Mucosa of rectum (tissue), 2 donors: ENCODE measurements around the gene NCOA1.
A peak's percentile ranks its signal among the peaks of the same experiment; 100 is the strongest.

ENCODE experiments used
- H3K27ac ChIP-seq, 2 donors: one replicate each; pipeline ENCODE4 v1.7.0; 2013; ENCODE audit warnings: inconsistent platforms in 2 of 2, low read depth in 2 of 2, low read length in 2 of 2
- H3K27me3 ChIP-seq, 2 donors: one replicate each; pipeline ENCODE4 v1.7.0; 2013; ENCODE audit warnings: low read length in 2 of 2; ENCODE audit not compliant: control insufficient read depth in 2 of 2, insufficient read depth in 2 of 2
- H3K36me3 ChIP-seq, 2 donors: one replicate each; pipeline ENCODE4 v1.7.0; 2013; ENCODE audit warnings: low read length in 2 of 2; ENCODE audit not compliant: control insufficient read depth in 2 of 2, insufficient read depth in 2 of 2
- H3K4me1 ChIP-seq, 2 donors: one replicate each; pipeline ENCODE4 v1.7.0; 2013; ENCODE audit warnings: low read length in 2 of 2, mild to moderate bottlenecking in 1 of 2; ENCODE audit not compliant: control insufficient read depth in 2 of 2, insufficient read depth in 2 of 2
- H3K4me3 ChIP-seq, 2 donors: one replicate each; pipeline ENCODE4 v1.7.0; 2013; ENCODE audit warnings: low read length in 2 of 2
- H3K9ac ChIP-seq, 2 donors: one replicate each; pipeline ENCODE4 v1.7.0; 2013; ENCODE audit warnings: low read length in 2 of 2, low read depth in 1 of 2, mild to moderate bottlenecking in 1 of 2
- H3K9me3 ChIP-seq, 2 donors: one replicate each; pipeline ENCODE4 v1.7.0; 2013; ENCODE audit warnings: low read length in 2 of 2; ENCODE audit not compliant: control insufficient read depth in 2 of 2
- donor health status: healthy.
- donor health status: Normal muscosa, but diverticular disease.

The NCOA1 gene

DNA sequence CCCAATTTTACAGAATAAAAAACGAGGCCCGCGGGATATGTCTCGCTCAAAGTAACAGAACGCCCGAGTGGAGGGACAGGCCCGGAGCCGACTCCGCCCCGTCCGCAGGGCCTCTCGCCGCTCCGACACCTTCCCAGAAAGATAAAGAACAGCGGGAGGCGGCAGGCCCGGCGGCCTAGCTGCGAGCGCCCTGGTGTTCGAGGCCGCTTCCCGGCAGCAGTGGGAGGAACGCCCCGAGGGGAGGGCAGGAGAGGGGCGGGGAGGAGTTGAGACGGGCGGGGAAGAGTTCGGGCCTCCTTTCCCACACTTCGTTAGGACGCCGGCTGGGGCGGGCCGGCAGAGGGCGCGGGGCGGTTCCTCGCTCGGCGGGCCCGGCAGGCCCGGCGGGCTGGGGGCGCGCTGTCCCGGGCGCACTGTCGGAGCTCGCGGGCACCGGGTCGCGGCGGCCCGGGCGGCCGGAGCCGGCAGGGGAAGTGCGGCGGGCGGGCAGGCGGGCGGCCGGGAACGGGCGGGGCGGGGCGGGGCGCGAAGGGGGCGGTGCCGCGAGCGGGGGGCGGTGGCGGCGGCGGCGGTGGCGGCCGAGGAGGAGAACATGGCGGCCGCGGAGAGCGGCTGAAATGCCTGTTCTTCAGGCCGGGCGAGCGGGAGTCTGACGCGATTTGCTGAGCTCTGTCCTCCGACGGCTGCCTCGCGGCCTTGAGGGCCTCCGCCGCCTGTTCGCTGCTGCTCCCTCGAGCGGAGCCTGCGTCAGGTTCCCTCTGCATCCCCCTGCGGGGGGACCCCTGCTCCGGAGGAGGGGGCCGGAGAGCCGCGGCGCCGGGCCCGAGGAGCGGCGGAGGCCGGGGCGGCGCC lies at the start of gene NCOA1:
Gene NCOA1, plus strand, starts transcription at position 565 of the 852 bp plus-strand sequence. CDS start 167,424 bp downstream, outside the sequence.
- H3K27me3 ChIP-seq = no peaks in the 10 kb centered on the region
- H3K36me3 ChIP-seq = no peaks in the 10 kb centered on the region
- peak within 1 kb of the TSS; percentile 68 to 73 for H3K9ac ChIP-seq
- H3K27ac ChIP-seq = peak within 1 kb of the TSS; percentile 86 to 87
- peaks cover 19 to 32% of the 10 kb centered on the region in 2 donors for H3K4me1 ChIP-seq
- no peaks in the 10 kb centered on the region for H3K9me3 ChIP-seq
- peak within 1 kb of the TSS; percentile 77 to 84 for H3K4me3 ChIP-seq

DNA sequence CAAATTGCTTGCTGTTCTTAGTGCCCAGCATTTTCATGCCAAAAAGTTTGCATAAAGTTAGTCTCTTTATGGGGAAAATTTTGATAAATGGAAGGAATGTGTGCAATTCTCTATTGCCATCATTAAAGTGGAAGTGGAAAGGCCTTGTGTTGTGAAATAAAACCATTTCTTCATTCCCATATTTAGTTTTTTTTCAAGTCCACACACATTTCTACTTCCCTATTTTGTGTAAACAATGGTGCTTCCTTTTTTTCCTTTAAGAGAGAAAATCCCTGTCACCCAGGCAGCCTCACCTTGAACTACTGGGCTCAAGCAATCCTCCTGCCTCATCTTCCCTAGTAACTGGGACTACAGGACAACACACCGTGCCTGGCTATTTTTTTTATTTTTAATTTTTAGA lies 42.3 kb upstream of the NCOA1 start:
- Histone ChIP-seq H3K27me3 (no peaks in the 10 kb centered on the region), H3K9me3 (no peaks in the 10 kb centered on the region), H3K27ac (no peak overlapping the region), H3K36me3 (no peaks in the 10 kb centered on the region), H3K9ac (no peak overlapping the region), H3K4me3 (no peak overlapping the region), H3K4me1 (no peaks in the 10 kb centered on the region)

DNA sequence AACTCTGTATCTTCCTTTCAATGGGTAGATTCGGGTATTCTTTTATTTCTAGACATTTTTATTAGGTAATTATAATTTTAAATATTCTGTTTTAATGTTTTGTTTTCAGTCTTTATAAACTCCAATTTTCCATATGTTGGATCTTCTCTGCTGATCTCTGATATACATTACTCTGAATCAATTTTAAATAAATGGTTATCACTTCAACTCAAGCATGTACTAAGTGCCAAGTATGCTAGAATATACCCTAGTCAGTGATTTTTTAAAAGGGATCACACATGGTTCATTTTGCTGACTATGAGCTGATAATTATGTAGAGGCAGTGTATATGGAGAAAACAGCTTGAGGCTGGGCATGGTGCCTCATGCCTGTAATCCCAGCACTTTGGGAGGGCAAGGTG lies 41.7 kb upstream of the NCOA1 start:
- no peaks in the 10 kb centered on the region for H3K9me3 ChIP-seq
- H3K36me3 ChIP-seq = no peaks in the 10 kb centered on the region
- no peak overlapping the region for H3K9ac ChIP-seq
- no peaks in the 10 kb centered on the region for H3K4me1 ChIP-seq
- H3K27me3 ChIP-seq = no peaks in the 10 kb centered on the region
- no peak overlapping the region for H3K27ac ChIP-seq
- no peak overlapping the region for H3K4me3 ChIP-seq

DNA sequence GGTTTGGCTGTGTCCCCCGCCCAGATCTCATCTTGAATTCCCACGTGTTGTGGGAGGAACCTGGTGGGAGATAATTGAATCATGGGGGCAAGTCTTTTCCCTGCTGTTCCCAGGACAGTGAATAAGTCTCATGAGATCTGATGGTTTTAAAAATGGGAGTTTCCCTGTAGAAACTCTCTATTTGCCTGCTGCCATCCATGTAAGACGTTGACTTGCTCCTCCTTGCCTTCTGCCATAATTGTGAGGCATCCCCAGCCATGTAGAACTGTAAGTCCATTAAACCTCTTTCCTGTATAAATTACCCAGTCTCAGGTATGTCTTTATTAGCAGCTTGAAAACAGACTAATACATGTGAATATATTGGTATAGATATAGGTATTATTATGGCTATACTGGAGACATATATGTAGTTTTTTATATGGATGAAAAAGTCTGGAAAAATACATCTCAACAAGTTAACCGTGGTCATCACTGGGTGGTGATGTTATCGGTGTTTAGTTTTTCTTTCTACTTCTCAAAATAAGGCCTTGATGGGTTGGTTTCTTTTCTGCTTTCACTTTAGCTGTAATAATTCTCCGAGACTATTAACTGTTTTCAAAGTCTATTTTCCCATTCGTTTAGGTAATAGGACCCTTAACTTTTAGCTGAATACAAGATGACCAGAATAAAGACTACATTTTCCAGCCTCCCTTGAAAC lies 39.1 kb upstream of the NCOA1 start:
- H3K4me1 ChIP-seq = peaks cover 0 to 1% of the 10 kb centered on the region in 2 donors
- peak overlapping the region in 1 of 2 donors; percentile 9 for H3K27ac ChIP-seq
- H3K9me3 ChIP-seq = no peaks in the 10 kb centered on the region

DNA sequence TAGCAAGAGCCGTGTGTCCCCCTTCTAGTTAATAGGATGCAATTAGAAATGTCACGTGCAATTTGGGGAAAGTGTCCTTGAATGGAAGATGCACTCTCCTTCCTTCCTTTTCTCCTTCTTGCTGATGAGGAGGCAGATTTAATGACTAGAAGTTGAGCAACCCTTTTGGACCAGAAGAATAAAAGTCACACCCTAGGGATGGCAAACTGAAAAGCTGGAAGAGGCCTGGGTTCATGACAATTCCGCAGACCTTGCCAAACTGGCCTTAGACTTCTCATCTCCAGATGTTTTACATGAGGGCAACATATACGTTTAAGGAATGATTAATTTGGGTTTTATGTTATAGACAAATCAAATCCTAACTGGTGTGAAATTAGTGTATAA lies 38.6 kb upstream of the NCOA1 start:
- H3K4me1 ChIP-seq = peaks cover 0 to 2% of the 10 kb centered on the region in 2 donors
- H3K4me3 ChIP-seq = no peak overlapping the region
- H3K27ac ChIP-seq = peak overlapping the region in 1 of 2 donors; percentile 9
- no peak overlapping the region for H3K9ac ChIP-seq
- H3K27me3 ChIP-seq = no peaks in the 10 kb centered on the region
- no peaks in the 10 kb centered on the region for H3K9me3 ChIP-seq
- H3K36me3 ChIP-seq = no peaks in the 10 kb centered on the region

More for the DNA sequence above, 39.1 kb upstream of the NCOA1 start:
- Histone ChIP-seq H3K27me3 (no peaks in the 10 kb centered on the region), H3K36me3 (no peaks in the 10 kb centered on the region), H3K9ac (no peak overlapping the region), H3K4me3 (no peak overlapping the region)

DNA sequence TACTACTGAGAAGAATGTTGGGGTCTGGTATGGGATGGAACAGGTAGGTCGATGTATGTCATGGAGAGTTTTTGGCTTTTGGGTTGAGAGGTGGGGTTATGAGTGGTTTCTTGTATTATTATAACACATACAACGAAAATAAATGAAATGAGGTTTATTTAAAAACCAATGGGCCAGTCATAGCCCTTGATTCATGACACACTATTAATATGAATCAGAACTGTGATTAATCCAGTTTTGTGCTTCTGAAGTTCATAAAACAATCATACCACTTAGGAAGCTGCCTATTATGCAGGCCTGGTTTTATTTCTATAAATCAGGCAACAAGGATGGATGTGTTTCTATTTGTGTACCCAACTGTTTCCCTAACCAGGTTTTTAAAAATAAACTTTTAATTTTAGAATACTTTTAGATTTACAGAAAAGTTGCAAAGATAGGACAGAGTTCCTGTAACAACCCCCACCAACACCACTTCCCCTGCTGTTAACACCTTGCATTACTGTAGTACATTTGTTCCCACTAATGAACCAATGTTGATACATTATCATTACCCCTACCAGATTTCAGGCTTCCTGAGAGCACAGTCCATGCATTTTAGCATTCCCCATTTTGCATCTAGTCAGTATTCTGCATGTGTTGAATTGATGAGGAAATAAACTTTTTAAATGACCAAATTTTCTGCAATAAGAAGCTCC lies 37.5 kb upstream of the NCOA1 start:
- Histone ChIP-seq H3K4me3 (no peak overlapping the region), H3K9me3 (no peaks in the 10 kb centered on the region), H3K27me3 (no peaks in the 10 kb centered on the region), H3K27ac (no peak overlapping the region), H3K36me3 (no peaks in the 10 kb centered on the region), H3K4me1 (peaks cover 0 to 2% of the 10 kb centered on the region in 2 donors), H3K9ac (no peak overlapping the region)

DNA sequence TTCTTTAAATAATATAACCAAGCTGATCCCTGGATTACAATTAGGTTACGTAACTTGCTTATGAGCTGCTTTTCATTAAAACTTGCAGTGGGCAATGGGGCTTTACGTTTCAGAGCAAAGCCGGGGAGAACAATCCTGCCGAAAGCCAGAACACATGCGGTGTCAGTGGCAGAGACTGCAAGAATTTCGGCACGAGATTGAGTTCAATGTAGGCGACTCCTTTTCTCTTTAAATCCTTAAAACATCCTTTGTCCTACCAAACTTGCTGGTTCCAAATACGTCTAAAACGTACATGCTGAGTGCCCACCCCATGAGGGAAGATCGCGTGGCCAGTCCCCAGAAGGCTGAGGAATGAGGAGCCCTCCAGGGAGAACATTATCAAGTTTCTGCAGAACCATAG lies 36.8 kb upstream of the NCOA1 start:
- Histone ChIP-seq H3K27me3 (no peaks in the 10 kb centered on the region), H3K36me3 (no peaks in the 10 kb centered on the region), H3K9ac (no peak overlapping the region), H3K4me1 (peaks cover 0 to 2% of the 10 kb centered on the region in 2 donors), H3K9me3 (no peaks in the 10 kb centered on the region), H3K27ac (peak overlapping the region; percentile 28 to 39), H3K4me3 (peak overlapping the region in 1 of 2 donors; percentile 49)

DNA sequence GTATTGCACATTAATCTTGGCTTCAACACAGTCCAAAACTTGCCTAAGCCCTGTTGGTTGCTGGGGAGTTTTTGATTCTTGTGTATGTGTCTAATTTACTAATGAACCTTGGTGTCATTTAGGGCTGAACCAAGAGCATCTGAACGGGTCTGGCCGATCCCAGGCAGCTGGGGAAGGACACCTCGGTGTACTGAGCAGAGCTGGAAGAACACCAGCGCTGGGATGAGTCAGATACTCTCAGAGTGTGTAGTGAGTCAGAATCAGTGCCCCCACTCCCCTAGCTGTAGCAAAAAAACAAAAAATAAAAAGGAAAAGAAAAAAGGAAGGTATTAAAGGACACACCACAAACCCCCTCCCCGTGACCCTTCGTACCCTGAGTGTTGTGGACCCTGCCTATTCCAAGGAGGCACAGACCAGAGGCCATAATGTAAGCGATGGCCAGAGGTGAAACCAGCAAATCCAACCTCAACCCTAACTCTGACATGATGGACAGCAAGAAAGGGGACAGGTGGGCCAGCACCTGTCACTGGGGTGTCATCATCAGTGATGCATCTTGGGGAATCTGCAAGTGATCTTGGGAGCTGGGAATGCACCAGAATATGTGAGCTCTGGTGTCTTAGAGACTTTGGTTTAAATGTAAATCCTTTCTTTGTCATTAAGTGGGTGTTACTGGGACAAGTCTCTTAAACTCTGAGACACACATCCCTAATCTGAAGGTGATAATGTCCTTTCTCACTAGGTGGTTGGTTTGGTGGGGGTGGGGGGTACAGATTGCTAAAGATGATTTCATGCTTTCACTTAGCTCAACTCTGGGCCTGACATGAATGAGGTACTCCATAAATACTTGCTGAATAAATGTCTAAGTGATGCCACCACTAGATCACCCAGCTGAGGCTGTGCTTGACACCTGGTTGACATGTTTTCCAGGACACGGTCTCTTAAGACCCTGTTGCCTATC lies 34.2 kb upstream of the NCOA1 start:
- H3K27ac ChIP-seq = no peak overlapping the region
- H3K4me1 ChIP-seq = peaks cover 0 to 2% of the 10 kb centered on the region in 2 donors
- H3K36me3 ChIP-seq = no peaks in the 10 kb centered on the region
- H3K9me3 ChIP-seq = no peaks in the 10 kb centered on the region
- H3K9ac ChIP-seq = no peak overlapping the region
- no peaks in the 10 kb centered on the region for H3K27me3 ChIP-seq
- no peak overlapping the region for H3K4me3 ChIP-seq

DNA sequence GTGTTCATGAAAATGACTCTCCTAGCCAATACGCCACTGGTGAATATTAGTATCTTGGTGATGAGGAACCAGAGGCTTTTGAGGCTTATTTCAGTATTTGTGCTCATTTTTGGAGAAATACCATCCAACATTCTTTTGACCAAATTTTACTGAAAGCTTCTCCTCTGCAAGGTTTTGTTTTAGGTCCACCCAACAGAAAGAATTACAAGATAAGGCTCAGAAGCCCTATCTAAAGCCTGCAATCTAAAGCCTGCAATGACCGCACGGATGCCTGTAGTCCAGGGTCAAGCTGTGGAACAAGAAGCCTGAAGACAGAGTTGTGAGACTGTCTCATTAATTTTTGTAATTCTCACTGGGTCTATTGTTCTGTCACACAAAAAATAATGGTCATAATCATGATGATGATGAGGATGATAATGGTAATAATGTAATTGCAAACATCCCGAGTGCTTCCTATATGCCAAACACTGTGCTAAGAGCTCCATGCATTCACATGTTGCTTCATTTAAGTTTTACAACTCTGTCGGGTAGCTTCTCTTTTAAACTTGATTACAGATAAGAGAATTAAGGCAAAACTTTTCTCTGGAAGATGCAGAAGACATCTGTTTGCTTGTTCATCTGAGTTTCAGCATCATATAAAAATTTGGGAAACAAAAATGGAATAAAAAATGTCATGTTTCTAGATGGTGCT lies 33.2 kb upstream of the NCOA1 start:
- H3K27ac ChIP-seq = no peak overlapping the region
- peaks cover 0 to 2% of the 10 kb centered on the region in 2 donors for H3K4me1 ChIP-seq
- no peaks in the 10 kb centered on the region for H3K9me3 ChIP-seq
- H3K4me3 ChIP-seq = no peak overlapping the region
- no peaks in the 10 kb centered on the region for H3K27me3 ChIP-seq
- H3K9ac ChIP-seq = no peak overlapping the region
- H3K36me3 ChIP-seq = no peaks in the 10 kb centered on the region
